ENCODE results near the gene PPP3CA.

The PPP3CA gene

GRCh38 chr4:101251261-101251660, 96.1 kb downstream of the PPP3CA start:
- TF ChIP-seq CTCF (IDR thresholded peaks at IDR 0.05; ENCODE audit: insufficient read depth, low read depth, low read length, missing control alignments): no peak
- H3K4me3 ChIP-seq (ENCODE audit: low read length): no peak overlapping the region
- no peak for DNase-seq (ENCODE audit: low read depth)

GRCh38 chr4:101244349-101244748, 103.0 kb downstream of the PPP3CA start:
- DNase-seq (ENCODE audit: low read depth): no peak
- H3K4me3 ChIP-seq (ENCODE audit: low read length): no peak overlapping the region
- no peak for TF ChIP-seq CTCF (IDR thresholded peaks at IDR 0.05; ENCODE audit: insufficient read depth, low read depth, low read length, missing control alignments)

- peak; percentile 33 for DNase-seq (ENCODE audit: low read depth)
- no peak overlapping the region for H3K4me3 ChIP-seq (ENCODE audit: low read length)
- TF ChIP-seq CTCF (IDR thresholded peaks at IDR 0.05; ENCODE audit: insufficient read depth, low read depth, low read length, missing control alignments): no peak
These were observed 104.9 kb downstream of the PPP3CA start for GRCh38 chr4:101242441-101242840.

GRCh38 chr4:101240099-101240498, 107.2 kb downstream of the PPP3CA start:
- H3K4me3 ChIP-seq (ENCODE audit: low read length): no peak overlapping the region
- no peak for DNase-seq (ENCODE audit: low read depth)
- no peak for TF ChIP-seq CTCF (IDR thresholded peaks at IDR 0.05; ENCODE audit: insufficient read depth, low read depth, low read length, missing control alignments)

GRCh38 chr4:101239665-101240064, 107.7 kb downstream of the PPP3CA start:
- H3K4me3 ChIP-seq (ENCODE audit: low read length): no peak overlapping the region
- no peak for TF ChIP-seq CTCF (IDR thresholded peaks at IDR 0.05; ENCODE audit: insufficient read depth, low read depth, low read length, missing control alignments)
- DNase-seq (ENCODE audit: low read depth): peak; percentile 25

GRCh38 chr4:101238706-101239105, 108.6 kb downstream of the PPP3CA start:
- no peak overlapping the region for H3K4me3 ChIP-seq (ENCODE audit: low read length)
- no peak for TF ChIP-seq CTCF (IDR thresholded peaks at IDR 0.05; ENCODE audit: insufficient read depth, low read depth, low read length, missing control alignments)
- peak; percentile 53 for DNase-seq (ENCODE audit: low read depth)

- no peak for TF ChIP-seq CTCF (IDR thresholded peaks at IDR 0.05; ENCODE audit: insufficient read depth, low read depth, low read length, missing control alignments)
- no peak for DNase-seq (ENCODE audit: low read depth)
- H3K4me3 ChIP-seq (ENCODE audit: low read length): no peak overlapping the region
These were observed 109.6 kb downstream of the PPP3CA start for GRCh38 chr4:101237773-101238172.

Measured in epithelial cell of esophagus (primary cell).